ENCODE measurements around the gene PSMB10. TPM values are rescaled to one million over a fixed set of nuclear protein-coding genes. Genes with fewer than 3 reads are reported as not detected.
A peak's percentile ranks its signal among the peaks of the same experiment; 100 is the strongest.

PSMB10 gene
- total and polyA plus RNA-seq, 2 of the 4 experiments (the other 2 are of a cell fraction) = 28.7 to 36.7 TPM

- peaks cover 34% of the 10 kb centered on the region for H3K4me1 ChIP-seq (ENCODE audit: control insufficient read depth, insufficient read depth, low read length)
- dilution Hi-C loops (cut with HindIII; ENCODE audit: low sequenced_read_pairs, unreplicated experiment) (no loop called here), in situ Hi-C loops (cut with MboI; ENCODE audit: low sequenced_read_pairs) (no loop called here), intact Hi-C loops (cut with micrococcal nuclease) (loop anchor here (10.0 kb wide), 1 partner anchor 257 kb away; no protein-coding TSS in a partner anchor)
- H3K14ac ChIP-seq (replicated peaks; ENCODE audit: low read depth, low read length) = peak overlapping the region; percentile 95
- peaks cover 37% of the 10 kb centered on the region for H3K9me1 ChIP-seq (ENCODE audit: insufficient read depth, low read length)
- POLR2A ChIA-PET (ENCODE audit: unreplicated experiment) = no interaction called here
- H3K4ac ChIP-seq (ENCODE audit: low read depth, low read length) = peak overlapping the region; percentile 99
- peaks cover 22% of the 10 kb centered on the region for H3K36me3 ChIP-seq (ENCODE audit: control insufficient read depth, insufficient read depth, low read length)
- H4K20me1 ChIP-seq (ENCODE audit: insufficient read depth, low read length) = peaks cover 53% of the 10 kb centered on the region
- peak overlapping the region; percentile 93 for H3K4me2 ChIP-seq (ENCODE audit: low read depth, low read length)
- H3K56ac ChIP-seq (ENCODE audit: extremely low read depth, insufficient read depth, low read length) = peak overlapping the region; percentile 85
- H2BK15ac ChIP-seq (ENCODE audit: low read depth, low read length) = 0 out of 3 replicates have a peak overlapping the region, but pooled peaks have one; percentile 50
- peak overlapping the region; percentile 98 for H4K5ac ChIP-seq (ENCODE audit: low read depth, low read length)
- no peaks in the 10 kb centered on the region for H3K27me3 ChIP-seq (ENCODE audit: control insufficient read depth, insufficient read depth, low read length)
- H2BK20ac ChIP-seq (ENCODE audit: low read depth, low read length) = no peak overlapping the region; the same call in 1 of the 2 replicates
- peak overlapping the region; percentile 95 for H4K91ac ChIP-seq (ENCODE audit: insufficient read depth, low read depth, low read length)
- H2AFZ ChIP-seq (replicated peaks; ENCODE audit: low read length, poor library complexity) = peak overlapping the region; percentile 90
- TF ChIP-seq MXI1 (IDR thresholded peaks at IDR 0.05; ENCODE audit: borderline replicate concordance, low read depth, low read length) (peak; percentile 36; the same call in 1 of the 2 replicates), MAFK (IDR thresholded peaks at IDR 0.05; ENCODE audit: low read depth, low read length) (no peak), RCOR1 (IDR thresholded peaks at IDR 0.05; ENCODE audit: insufficient replicate concordance, low read length) (no peak), RFX5 (IDR thresholded peaks at IDR 0.05; ENCODE audit: low read depth, low read length) (no peak), FOS (IDR thresholded peaks at IDR 0.05; ENCODE audit: low read depth, low read length) (no peak), SMC3 (IDR thresholded peaks at IDR 0.05; ENCODE audit: low read depth, low read length) (no peak), CTCF (conservative IDR thresholded peaks at IDR 0.05; ENCODE audit: low read depth, low read length) (no peak), CEBPB (IDR thresholded peaks at IDR 0.05; ENCODE audit: low read depth, low read length) (no peak), USF2 (IDR thresholded peaks at IDR 0.05; ENCODE audit: low read depth, low read length) (no peak), POLR2A (IDR thresholded peaks at IDR 0.05; ENCODE audit: low read depth, low read length) (peak; percentile 59)
- WGBS, 2 experiments (ENCODE audit: extremely low coverage in 2 of 2, insufficient read length in 1 of 2) = 0% methylated on average over 2 of the region's 18 CpGs; no CpG with 5 or more reads in 1 of the 2 experiments
- peak overlapping the region; percentile 92 for H2BK5ac ChIP-seq (ENCODE audit: low read depth, low read length, poor library complexity, severe bottlenecking)
- peak overlapping the region; percentile 96 for H3K18ac ChIP-seq (ENCODE audit: low read depth, low read length)
- H3K79me1 ChIP-seq (ENCODE audit: low read depth in 1 of 2, low read length in 2 of 2) = peaks cover 19 to 59% of the 10 kb centered on the region in 2 experiments
- no peaks in the 10 kb centered on the region for H3K9me3 ChIP-seq (ENCODE audit: control insufficient read depth, insufficient read depth, low read length)
- peak overlapping the region; percentile 100 for H3K9ac ChIP-seq (ENCODE audit: low read depth, low read length)
- peak overlapping the region; percentile 81; the same call in 1 of the 2 replicates for H2BK120ac ChIP-seq (ENCODE audit: low read depth, low read length)
- ATAC-seq (ENCODE audit: low read depth) = peak; percentile 1; the same call in 1 of the 2 replicates
- peak overlapping the region; percentile 100 for H3K4me3 ChIP-seq (ENCODE audit: insufficient read depth, low read depth, low read length)
- H4K8ac ChIP-seq (ENCODE audit: low read depth in 2 of 2, low read length in 2 of 2) = peak overlapping the region; percentile 78 to 96
- CTCF ChIA-PET = interaction anchor here (1.4 kb wide), 1 partner anchor 23 kb away, joined by 3 read pairs; no protein-coding TSS in a partner anchor
- DNase-seq = no peak
- BruUV-seq (replicated peaks) = TSS peak; percentile 32
- H3K27ac ChIP-seq (ENCODE audit: insufficient read depth, low read length) = peak overlapping the region; percentile 99
- H3K23ac ChIP-seq (ENCODE audit: low read depth, low read length) = peak overlapping the region; percentile 98
- H2AK5ac ChIP-seq (ENCODE audit: low read depth, low read length) = peak overlapping the region; percentile 99
- H2AK9ac ChIP-seq (replicated peaks; ENCODE audit: low read depth, low read length, poor library complexity) = peak overlapping the region; percentile 100
Observed at GRCh38 chr16:67967183-67967957, 30.7 kb upstream of the PSMB10 start.

Data from IMR-90 (cell line).